HEK293T (cell line): Measurements from ENCODE around the gene TMBIM1.
"Not testable (repeated sequence)": the region's sequence is repeated elsewhere in the genome, so short reads cannot be mapped to it uniquely, and the experiment has no call there.

ENCODE experiments used
- CTCF ChIA-PET: fragments of 350-600 bp; formaldehyde crosslinking; extraction: SDS; loops from one replicate; lab custom pipeline; 2021; ENCODE audit warnings: antibody characterized with exemption, inconsistent platforms; lab: Yijun Ruan, JAX
- POLR2A ChIA-PET: fragments of 350-600 bp; formaldehyde crosslinking; extraction: SDS; loops from one replicate; lab custom pipeline; 2020; ENCODE audit warnings: antibody characterized with exemption, inconsistent platforms; lab: Yijun Ruan, JAX
- DNase-seq: peaks from one replicate; pipeline ENCODE4 v3.0.0; 2012; ENCODE audit warnings: mixed read lengths; ENCODE audit errors: extremely low spot score
- ARNT ChIP-seq: fragments of 450-650 bp; IDR thresholded peaks from 2 replicates; pipeline ENCODE4 v1.6.1; 2017; ENCODE audit warnings: mild to moderate bottlenecking
- BHLHE40 ChIP-seq: fragments of 450-650 bp; IDR thresholded peaks from 2 replicates; pipeline ENCODE4 v1.6.1; 2016; ENCODE audit warnings: mild to moderate bottlenecking, moderate library complexity, borderline replicate concordance
- CTBP1 ChIP-seq: fragments of 450-650 bp; IDR thresholded peaks from 2 replicates; pipeline ENCODE4 v1.6.1; 2016; ENCODE audit warnings: borderline replicate concordance
- ELF4 ChIP-seq: fragments of 450-650 bp; IDR thresholded peaks from 2 replicates; pipeline ENCODE4 v1.6.1; 2017; ENCODE audit warnings: antibody characterized with exemption
- FOXA1 ChIP-seq: fragments of 450-650 bp; IDR thresholded peaks from 2 replicates; pipeline ENCODE4 v1.6.1; 2016; ENCODE audit warnings: mild to moderate bottlenecking
- FOXK2 ChIP-seq: fragments of 450-650 bp; IDR thresholded peaks from 2 replicates; pipeline ENCODE4 v1.6.1; 2016; ENCODE audit warnings: mild to moderate bottlenecking
- FOXM1 ChIP-seq: fragments of 450-650 bp; IDR thresholded peaks from 2 replicates; pipeline ENCODE4 v1.6.1; 2017; ENCODE audit warnings: mild to moderate bottlenecking, borderline replicate concordance
- HDGF ChIP-seq: fragments of 450-650 bp; IDR thresholded peaks from 2 replicates; pipeline ENCODE4 v1.6.1; 2017; ENCODE audit warnings: antibody characterized with exemption, borderline replicate concordance
- L3MBTL2 ChIP-seq: fragments of 450-650 bp; conservative IDR thresholded peaks from 2 replicates; pipeline ENCODE4 v1.6.1; 2016; ENCODE audit warnings: mild to moderate bottlenecking
- LEF1 ChIP-seq: fragments of 450-650 bp; IDR thresholded peaks from 2 replicates; pipeline ENCODE4 v1.6.1; 2017; ENCODE audit warnings: mild to moderate bottlenecking, borderline replicate concordance
- NFRKB ChIP-seq: fragments of 450-650 bp; IDR thresholded peaks from 2 replicates; pipeline ENCODE4 v1.6.1; 2016; ENCODE audit warnings: mild to moderate bottlenecking, moderate library complexity
- PKNOX1 ChIP-seq: fragments of 450-650 bp; IDR thresholded peaks from 2 replicates; pipeline ENCODE4 v1.6.1; 2016
- SP1 ChIP-seq: fragments of 450-650 bp; IDR thresholded peaks from 2 replicates; pipeline ENCODE4 v1.6.1; 2017
- SUZ12 ChIP-seq: fragments of 450-650 bp; IDR thresholded peaks from 2 replicates; pipeline ENCODE4 v1.6.1; 2016; ENCODE audit warnings: mild to moderate bottlenecking
- TARDBP ChIP-seq: fragments of 450-650 bp; IDR thresholded peaks from 2 replicates; pipeline ENCODE4 v1.6.1; 2016
- ZNF384 ChIP-seq: fragments of 450-650 bp; IDR thresholded peaks from 2 replicates; pipeline ENCODE4 v1.6.1; 2016

Gene TMBIM1

DNA sequence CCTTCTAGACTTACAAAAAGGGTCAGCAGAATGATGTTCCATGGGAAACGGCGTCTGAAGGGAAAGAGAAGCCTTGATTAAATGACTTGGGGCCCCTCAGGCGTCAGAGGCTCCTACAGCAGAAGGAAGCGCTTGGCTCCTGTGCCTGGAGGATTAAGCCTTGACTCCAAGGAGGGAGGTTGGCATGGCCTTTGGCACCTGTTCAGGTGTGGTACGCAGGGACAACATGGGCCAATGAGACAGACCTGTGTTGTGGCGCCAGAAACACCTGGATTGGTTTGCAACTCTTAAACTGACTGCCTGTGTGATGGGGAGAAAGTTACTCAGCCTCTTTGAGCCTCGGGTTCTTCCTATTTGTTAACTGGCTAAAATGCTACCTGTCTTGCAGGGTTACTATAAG lies 14.4 kb downstream of the TMBIM1 start:
- CTCF ChIA-PET, result no interaction called here
- no peak for TF ChIP-seq FOXM1
- no peak for TF ChIP-seq FOXA1
- TF ChIP-seq ZNF384, result no peak
- no peak for TF ChIP-seq ELF4
- TF ChIP-seq TARDBP, result no peak
- no peak for TF ChIP-seq FOXK2
- TF ChIP-seq PKNOX1, result no peak
- TF ChIP-seq BHLHE40, result no peak
- no peak for TF ChIP-seq CTBP1
- no peak for TF ChIP-seq L3MBTL2
- no peak for TF ChIP-seq LEF1
- no peak for TF ChIP-seq ARNT
- no peak for TF ChIP-seq HDGF
- TF ChIP-seq SUZ12, result no peak
- no peak for DNase-seq
- POLR2A ChIA-PET, result no interaction called here

DNA sequence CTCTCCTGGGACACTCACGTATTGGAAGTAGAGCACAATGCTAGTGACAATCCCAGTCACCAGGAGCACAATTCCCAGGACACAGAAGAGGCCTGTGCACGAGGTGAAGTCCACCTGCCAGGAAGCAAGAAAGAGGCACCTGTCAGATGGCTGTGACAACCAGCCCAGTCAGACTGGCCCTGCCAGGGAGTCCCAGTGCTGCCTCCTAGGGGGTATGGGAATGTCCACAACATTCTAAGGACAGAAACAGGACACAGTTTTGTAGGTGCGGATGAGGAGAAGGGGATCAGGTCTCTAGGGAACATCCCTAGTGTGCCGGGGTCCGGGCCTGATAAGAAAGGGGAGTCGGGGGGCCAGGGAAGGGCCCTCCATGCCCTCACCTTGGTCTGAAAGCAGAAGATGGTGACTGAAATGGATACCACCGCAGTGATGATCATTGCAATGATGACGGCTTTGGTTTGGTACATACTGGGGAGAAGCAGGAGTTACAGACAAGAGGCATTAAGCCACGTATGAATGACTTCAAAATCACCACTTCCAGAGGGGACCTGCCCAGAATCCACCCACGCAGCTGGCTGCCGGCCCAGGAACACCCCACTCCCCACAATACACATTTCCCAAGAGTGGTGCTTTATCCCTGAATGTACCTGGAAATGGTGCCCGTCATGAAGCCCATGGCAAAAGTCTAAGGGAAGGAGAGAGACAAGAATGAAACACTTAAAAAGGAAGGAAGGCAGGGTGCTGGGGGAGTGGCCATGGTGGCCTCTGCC lies 15.1 kb downstream of the TMBIM1 start:
- CTCF ChIA-PET, result no interaction called here
- TF ChIP-seq SP1, result no peak
- no peak for TF ChIP-seq TARDBP
- TF ChIP-seq FOXK2, result no peak
- TF ChIP-seq L3MBTL2, result no peak
- POLR2A ChIA-PET, result no interaction called here
- no peak for DNase-seq

GRCh38 chr2:218275371-218276072 lies 16.8 kb downstream of the TMBIM1 start:
- TF ChIP-seq SUZ12 (no peak), FOXK2 (no peak), ELF4 (no peak), FOXM1 (no peak), NFRKB (no peak), L3MBTL2 (no peak), SP1 (no peak), BHLHE40 (no peak), ZNF384 (no peak), CTBP1 (no peak), FOXA1 (no peak), PKNOX1 (no peak), TARDBP (no peak), HDGF (no peak), ARNT (no peak)
- CTCF ChIA-PET, result interaction anchor here (0.7 to 1.8 kb wide), 3 partner anchors 18 to 121 kb away, joined by 3 to 6 read pairs (median 4); no protein-coding TSS in a partner anchor
- POLR2A ChIA-PET, result interaction anchor here (1.5 to 3.2 kb wide), 3 partner anchors 11 to 16 kb away, joined by 3 to 22 read pairs (median 5); no protein-coding TSS in a partner anchor
- DNase-seq, result no peak

DNA sequence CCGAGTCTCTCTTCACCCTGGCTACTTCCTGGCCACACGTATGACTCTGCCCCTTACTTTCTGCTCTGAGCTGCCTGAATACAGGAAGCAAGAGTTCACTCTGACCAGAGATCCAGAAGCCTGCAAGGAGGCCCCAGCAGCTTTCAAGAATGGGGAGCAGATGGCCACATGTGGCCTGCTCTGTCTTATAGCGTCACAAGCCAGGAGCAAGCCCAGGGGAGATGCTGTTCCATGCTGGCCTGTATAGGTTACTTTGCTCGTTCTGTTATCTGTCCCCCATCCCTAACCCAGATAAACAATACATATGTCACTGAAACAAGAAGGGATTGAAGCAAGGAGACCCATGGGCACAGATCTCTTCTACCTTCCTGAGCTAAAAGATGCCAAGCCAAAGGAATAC lies 17.7 kb downstream of the TMBIM1 start:
- no peak for DNase-seq
- CTCF ChIA-PET, result interaction anchor here (1.8 kb wide), 1 partner anchor 19 kb away, joined by 6 read pairs; no protein-coding TSS in a partner anchor
- POLR2A ChIA-PET, result interaction anchor here (1.5 to 3.2 kb wide), 3 partner anchors 12 to 17 kb away, joined by 3 to 22 read pairs (median 5); no protein-coding TSS in a partner anchor
- no peak for TF ChIP-seq FOXM1
- TF ChIP-seq BHLHE40, result no peak
- no peak for TF ChIP-seq TARDBP
- TF ChIP-seq HDGF, result no peak
- no peak for TF ChIP-seq SP1

DNA sequence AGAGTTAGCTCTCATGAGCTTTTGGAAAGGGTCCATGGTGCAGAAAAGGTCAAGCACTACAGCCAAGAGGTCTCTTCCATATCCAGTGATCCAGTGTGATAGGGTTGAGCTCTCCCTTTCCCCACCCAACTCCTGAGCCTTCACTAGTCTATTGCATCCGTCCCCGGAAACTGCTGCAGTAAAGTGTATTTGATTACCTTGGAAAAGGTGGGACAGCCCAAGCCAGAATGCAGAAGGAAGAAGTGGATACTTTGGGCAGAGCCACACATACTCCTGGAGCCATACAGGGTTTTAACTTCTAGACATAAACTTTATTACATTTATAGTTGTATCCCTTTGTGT lies 18.4 kb downstream of the TMBIM1 start:
- CTCF ChIA-PET, result interaction anchor here (4.4 kb wide), 1 partner anchor 18 kb away, joined by 30 read pairs; the partner anchor contains the start of gene TMBIM1
- no peak for DNase-seq
- POLR2A ChIA-PET, result interaction anchor here (3.2 kb wide), 1 partner anchor 13 kb away, joined by 22 read pairs; no protein-coding TSS in a partner anchor
- TF ChIP-seq ARNT (no peak), FOXA1 (no peak), ZNF384 (no peak)

- not testable (repeated sequence) for DNase-seq
- ChIA-PET POLR2A (interaction anchor here (0.9 to 3.2 kb wide), 2 partner anchors 13 to 387 kb away, joined by 3 to 22 read pairs; partner anchors contain the start of gene BCS1L), CTCF (interaction anchor here (0.7 to 4.4 kb wide), 8 partner anchors 10 to 1572 kb away, joined by 3 to 30 read pairs (median 4); partner anchors contain the start of genes CATIP and TMBIM1)
Measured at GRCh38 chr2:218273214-218273907, 18.9 kb downstream of the TMBIM1 start.
